OCI-LY7 (cell line): ENCODE results near the gene ELL.

Source experiments
- CTCF ChIP-seq: fragments of 200-600 bp; sonication (generic); conservative IDR thresholded peaks from 2 replicates; pipeline ENCODE4 v1.5.1; 2014; ENCODE audit warnings: mild to moderate bottlenecking, antibody characterized with exemption, low read length, moderate library complexity, mixed read lengths
- EZH2phosphoT487 ChIP-seq: fragments of 200-600 bp; sonication (generic); IDR thresholded peaks from 2 replicates; pipeline ENCODE4 v1.6.1; 2018; ENCODE audit warnings: low read depth, borderline replicate concordance, mild to moderate bottlenecking, mixed run types, antibody characterized with exemption, low read length, moderate library complexity, mixed read lengths

GRCh38 chr19:18521692-18522123, at the start of gene ELL:
- no peak for TF ChIP-seq CTCF
- no peak for TF ChIP-seq EZH2phosphoT487
